NT2/D1 (cell line): Measurements from ENCODE around the gene PKNOX2.

Source experiments
- DNase-seq: peaks from one replicate; pipeline ENCODE4 v3.0.0-alpha.2; 2011; ENCODE audit warnings: low read depth, low spot score
- H3K27me3 ChIP-seq: 2 replicates; pipeline ENCODE4 v1.6.0; 2011; ENCODE audit warnings: mild to moderate bottlenecking; ENCODE audit not compliant: insufficient read length, insufficient read depth
- H3K36me3 ChIP-seq: 2 replicates; pipeline ENCODE4 v1.6.1; 2011; ENCODE audit warnings: mild to moderate bottlenecking, low read length, mixed read lengths; ENCODE audit not compliant: insufficient read depth, insufficient read length
- H3K4me1 ChIP-seq: 2 replicates; pipeline ENCODE4 v1.5.1; 2011; ENCODE audit not compliant: insufficient read depth, insufficient read length
- H3K4me3 ChIP-seq: 2 replicates; pipeline ENCODE4 v1.5.1; 2011; ENCODE audit warnings: low read depth; ENCODE audit not compliant: insufficient read length
- H3K9ac ChIP-seq: 2 replicates; pipeline ENCODE4 v1.6.0; 2011; ENCODE audit warnings: low read depth; ENCODE audit not compliant: insufficient read length
- H3K9me3 ChIP-seq: 2 replicates; pipeline ENCODE4 v1.5.1; 2011; ENCODE audit warnings: mild to moderate bottlenecking, low read length; ENCODE audit not compliant: insufficient read depth
- SUZ12 ChIP-seq: IDR thresholded peaks from 2 replicates; pipeline ENCODE4 v1.6.1; 2011; ENCODE audit not compliant: insufficient read length, insufficient read depth; ENCODE audit errors: extremely low read depth
- YY1 ChIP-seq: IDR thresholded peaks from 2 replicates; pipeline ENCODE4 v1.6.1; 2011; ENCODE audit not compliant: insufficient read length, insufficient read depth
- ZNF274 ChIP-seq: IDR thresholded peaks from 2 replicates; pipeline ENCODE4 v1.6.1; 2011; ENCODE audit warnings: mild to moderate bottlenecking, low read depth, low read length

PKNOX2 gene

GRCh38 chr11:125162743-125163142, 1.8 kb upstream of the PKNOX2 start:
- Histone ChIP-seq H3K4me1 (peaks cover 3% of the 10 kb centered on the region), H3K9me3 (no peaks in the 10 kb centered on the region), H3K27me3 (peaks cover 11% of the 10 kb centered on the region), H3K36me3 (no peaks in the 10 kb centered on the region), H3K9ac (no peak overlapping the region), H3K4me3 (no peak overlapping the region)
- TF ChIP-seq ZNF274 (no peak), YY1 (no peak), SUZ12 (no peak)
- DNase-seq = no peak

GRCh38 chr11:125163431-125164063, 1.0 kb upstream of the PKNOX2 start:
- peak; percentile 70 for DNase-seq
- Histone ChIP-seq H3K36me3 (no peaks in the 10 kb centered on the region), H3K9me3 (no peaks in the 10 kb centered on the region), H3K4me3 (peak overlapping the region; percentile 45), H3K4me1 (peaks cover 3% of the 10 kb centered on the region), H3K27me3 (peaks cover 11% of the 10 kb centered on the region), H3K9ac (peak overlapping the region; percentile 70)
- TF ChIP-seq YY1 = peak; percentile 50
- no peak for TF ChIP-seq ZNF274
- TF ChIP-seq SUZ12 = no peak

- H3K4me3 ChIP-seq = peak overlapping the region; percentile 45
- H3K9ac ChIP-seq = peak overlapping the region; percentile 70
- no peak for DNase-seq
- no peaks in the 10 kb centered on the region for H3K9me3 ChIP-seq
- H3K36me3 ChIP-seq = no peaks in the 10 kb centered on the region
- H3K27me3 ChIP-seq = peaks cover 11% of the 10 kb centered on the region
- peaks cover 3% of the 10 kb centered on the region for H3K4me1 ChIP-seq
- no peak for TF ChIP-seq SUZ12
These were observed 495 bp upstream of the PKNOX2 start for GRCh38 chr11:125164091-125164421.

- H3K9me3 ChIP-seq = no peaks in the 10 kb centered on the region
- no peak for DNase-seq
- TF ChIP-seq ZNF274 = no peak
- no peak for TF ChIP-seq SUZ12
- TF ChIP-seq YY1 = no peak
- peaks cover 11% of the 10 kb centered on the region for H3K27me3 ChIP-seq
- H3K9ac ChIP-seq = peak overlapping the region; percentile 91
- H3K4me1 ChIP-seq = peaks cover 3% of the 10 kb centered on the region
- H3K36me3 ChIP-seq = no peaks in the 10 kb centered on the region
- peak overlapping the region; percentile 63 for H3K4me3 ChIP-seq
These were observed 726 bp downstream of the PKNOX2 start for GRCh38 chr11:125165111-125165842.

DNA sequence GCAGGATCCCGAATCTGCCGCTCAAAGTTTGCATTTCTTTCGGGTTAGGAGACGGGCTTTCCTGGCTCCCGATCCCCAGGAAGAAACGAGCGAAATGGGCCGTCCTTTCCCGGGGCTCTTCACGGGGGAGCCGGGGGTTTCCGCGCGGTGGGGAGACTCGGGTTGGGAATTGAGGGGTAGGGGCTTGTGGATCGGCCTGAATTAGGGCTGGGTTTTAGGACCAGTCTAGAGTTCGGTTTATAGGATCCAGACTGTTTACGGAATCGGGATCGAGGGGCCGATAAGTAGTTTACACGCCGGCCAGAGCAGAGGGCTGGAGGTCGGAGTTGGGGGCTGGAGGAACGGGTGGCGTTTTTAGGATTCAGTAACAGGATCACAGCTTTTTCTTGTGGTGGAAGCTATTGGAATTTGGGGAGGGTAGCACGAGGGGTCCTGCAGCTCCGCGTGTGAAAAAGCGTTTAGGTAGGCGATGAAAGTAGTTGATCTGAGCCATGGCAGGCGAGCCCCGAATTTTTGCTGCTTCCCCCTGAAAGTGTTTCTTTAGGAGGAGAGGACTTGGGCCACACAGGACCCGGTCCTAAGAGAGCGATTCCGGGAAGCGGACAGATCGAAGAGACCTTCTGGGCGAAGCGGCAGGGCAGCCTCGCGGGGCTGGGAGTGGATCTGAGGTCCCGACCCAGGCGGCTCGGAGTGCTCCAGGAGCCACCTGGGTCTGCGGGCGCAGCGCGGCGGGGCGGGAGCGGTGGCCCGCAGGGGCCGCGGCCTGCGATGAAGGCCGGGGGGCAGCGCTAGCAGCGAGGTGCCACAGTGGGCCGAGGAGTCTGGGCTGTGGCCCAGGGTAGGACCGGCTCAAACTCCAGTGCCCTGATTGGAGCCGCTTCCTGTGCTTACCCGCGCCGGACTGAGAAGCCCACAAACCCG, 1.6 kb downstream of the PKNOX2 start:
- Histone ChIP-seq H3K9ac (peak overlapping the region; percentile 91), H3K27me3 (peaks cover 11% of the 10 kb centered on the region), H3K36me3 (no peaks in the 10 kb centered on the region), H3K4me1 (peaks cover 3% of the 10 kb centered on the region), H3K9me3 (no peaks in the 10 kb centered on the region), H3K4me3 (peak overlapping the region; percentile 63)
- TF ChIP-seq SUZ12 (no peak), YY1 (no peak), ZNF274 (no peak)
- no peak for DNase-seq

DNA sequence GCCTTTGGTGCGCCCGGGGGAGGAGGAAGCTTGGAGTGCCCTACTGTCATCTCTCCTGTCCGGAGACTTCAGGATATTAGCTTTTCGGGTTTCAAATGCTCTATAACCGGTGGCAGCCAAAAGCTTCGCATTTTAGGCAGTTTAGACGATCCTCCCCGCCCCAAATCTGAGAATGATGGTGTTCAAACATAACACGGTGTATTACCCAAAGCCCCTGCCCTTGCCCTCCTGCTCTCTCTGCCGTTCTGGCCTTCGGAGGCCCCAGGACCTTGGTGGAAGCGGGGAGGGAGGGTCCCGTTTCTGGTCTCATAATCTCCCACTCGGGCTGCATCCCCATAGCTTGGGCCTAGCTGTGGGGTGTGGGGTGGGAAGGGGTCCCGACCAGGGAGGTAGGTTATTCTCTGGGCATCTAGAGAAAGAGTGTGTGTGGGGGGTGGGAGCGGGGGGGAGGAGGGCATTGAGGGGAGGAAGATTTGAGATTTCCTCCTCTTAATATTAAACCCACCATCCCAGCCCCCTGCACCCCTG, 2.3 kb downstream of the PKNOX2 start:
- DNase-seq = no peak
- Histone ChIP-seq H3K27me3 (peaks cover 11% of the 10 kb centered on the region), H3K9me3 (no peaks in the 10 kb centered on the region), H3K4me1 (peaks cover 3% of the 10 kb centered on the region), H3K9ac (peak overlapping the region; percentile 91), H3K4me3 (peak overlapping the region; percentile 63), H3K36me3 (peaks cover under 1% of the 10 kb centered on the region)
- TF ChIP-seq ZNF274 = no peak
- no peak for TF ChIP-seq YY1
- no peak for TF ChIP-seq SUZ12
